ENCODE results near the gene FRG1. TPM values are rescaled to one million over a fixed set of nuclear protein-coding genes. Genes with fewer than 3 reads are reported as not detected.
"Not testable (repeated sequence)": the region's sequence is repeated elsewhere in the genome, so short reads cannot be mapped to it uniquely, and the experiment has no call there.

FRG1 gene
- total RNA-seq, 1 donor from 2014 or later = 32.7 TPM

DNA sequence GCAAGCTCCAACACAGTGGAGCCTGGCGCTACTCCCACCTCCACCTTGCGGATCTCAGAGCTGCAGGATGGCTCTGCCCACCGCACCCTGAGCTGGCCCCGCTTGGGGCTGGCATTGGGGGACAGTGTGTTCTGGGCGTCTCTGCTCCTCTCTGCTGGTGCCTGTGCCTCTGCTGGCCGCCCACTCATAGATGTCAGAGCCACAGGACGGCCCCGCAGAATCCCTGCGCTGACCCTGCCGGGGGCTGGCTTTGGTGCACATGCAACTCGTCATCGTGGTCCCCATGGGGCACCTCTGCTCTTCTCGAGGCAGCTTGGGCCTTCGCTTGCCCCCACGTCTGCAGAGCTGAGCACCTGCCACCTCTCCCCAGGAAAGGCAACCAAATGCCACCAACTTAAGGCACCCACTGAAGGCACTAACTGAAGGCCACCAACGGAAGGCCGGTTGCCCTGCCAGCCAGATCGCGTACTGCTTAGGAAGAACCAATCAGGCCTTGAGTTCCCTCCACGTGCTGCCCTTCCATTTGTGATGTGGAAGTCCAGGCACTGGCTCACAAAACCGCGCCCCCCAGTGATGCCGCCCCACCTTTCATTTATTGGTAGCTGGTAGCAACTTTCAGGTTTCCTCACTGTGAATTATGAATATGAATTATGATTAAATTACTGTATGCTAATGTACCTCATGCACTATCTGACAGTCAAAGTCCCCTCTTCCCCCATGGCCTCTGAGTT lies 23.3 kb upstream of the FRG1 start:
- Histone ChIP-seq H3K36me3 (peaks cover 23% of the 10 kb centered on the region), H3K27me3 (ENCODE audit: low read depth) (no peaks in the 10 kb centered on the region), H3K4me3 (no peak overlapping the region), H3K9me3 (replicated peaks) (peaks cover 38% of the 10 kb centered on the region), H3K4me1 (no peaks in the 10 kb centered on the region), H3K27ac (replicated peaks) (no peak overlapping the region)
- intact Hi-C loops (cut with micrococcal nuclease) = no loop called here
- DNase-seq = no peak
- TF ChIP-seq, protein P1, sequence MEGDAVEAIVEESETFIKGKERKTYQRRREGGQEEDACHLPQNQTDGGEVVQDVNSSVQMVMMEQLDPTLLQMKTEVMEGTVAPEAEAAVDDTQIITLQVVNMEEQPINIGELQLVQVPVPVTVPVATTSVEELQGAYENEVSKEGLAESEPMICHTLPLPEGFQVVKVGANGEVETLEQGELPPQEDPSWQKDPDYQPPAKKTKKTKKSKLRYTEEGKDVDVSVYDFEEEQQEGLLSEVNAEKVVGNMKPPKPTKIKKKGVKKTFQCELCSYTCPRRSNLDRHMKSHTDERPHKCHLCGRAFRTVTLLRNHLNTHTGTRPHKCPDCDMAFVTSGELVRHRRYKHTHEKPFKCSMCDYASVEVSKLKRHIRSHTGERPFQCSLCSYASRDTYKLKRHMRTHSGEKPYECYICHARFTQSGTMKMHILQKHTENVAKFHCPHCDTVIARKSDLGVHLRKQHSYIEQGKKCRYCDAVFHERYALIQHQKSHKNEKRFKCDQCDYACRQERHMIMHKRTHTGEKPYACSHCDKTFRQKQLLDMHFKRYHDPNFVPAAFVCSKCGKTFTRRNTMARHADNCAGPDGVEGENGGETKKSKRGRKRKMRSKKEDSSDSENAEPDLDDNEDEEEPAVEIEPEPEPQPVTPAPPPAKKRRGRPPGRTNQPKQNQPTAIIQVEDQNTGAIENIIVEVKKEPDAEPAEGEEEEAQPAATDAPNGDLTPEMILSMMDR (IDR thresholded peaks at IDR 0.05; ENCODE audit: borderline replicate concordance) = no peak

DNA sequence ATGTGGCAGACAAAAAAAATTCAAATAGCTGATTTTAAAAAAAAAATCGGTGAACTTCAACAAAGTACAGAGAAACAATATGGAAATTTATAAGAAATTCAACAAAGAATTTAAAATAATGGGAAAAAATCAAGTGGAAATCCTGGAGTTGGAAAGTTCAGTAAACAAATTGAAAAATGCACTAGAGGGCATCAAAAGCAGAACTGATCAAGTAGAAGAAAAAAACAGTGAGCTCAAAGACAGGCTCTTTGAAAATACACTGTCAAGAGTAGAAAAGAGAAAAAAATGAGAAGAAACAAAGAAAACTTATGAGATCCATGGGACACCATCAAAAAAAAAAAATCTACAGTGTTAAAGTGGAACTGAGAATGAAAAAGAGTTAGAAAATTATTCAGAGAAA lies 19.6 kb upstream of the FRG1 start:
- H3K27me3 ChIP-seq (ENCODE audit: low read depth) = no peaks in the 10 kb centered on the region
- no peak for DNase-seq
- peaks cover 50% of the 10 kb centered on the region for H3K9me3 ChIP-seq (replicated peaks)
- peaks cover 23% of the 10 kb centered on the region for H3K36me3 ChIP-seq
- TF ChIP-seq, protein P1 (IDR thresholded peaks at IDR 0.05; ENCODE audit: borderline replicate concordance) = no peak
- intact Hi-C loops (cut with micrococcal nuclease) = no loop called here
- H3K4me3 ChIP-seq = no peak overlapping the region
- H3K4me1 ChIP-seq = no peaks in the 10 kb centered on the region
- H3K27ac ChIP-seq (replicated peaks) = no peak overlapping the region

DNA sequence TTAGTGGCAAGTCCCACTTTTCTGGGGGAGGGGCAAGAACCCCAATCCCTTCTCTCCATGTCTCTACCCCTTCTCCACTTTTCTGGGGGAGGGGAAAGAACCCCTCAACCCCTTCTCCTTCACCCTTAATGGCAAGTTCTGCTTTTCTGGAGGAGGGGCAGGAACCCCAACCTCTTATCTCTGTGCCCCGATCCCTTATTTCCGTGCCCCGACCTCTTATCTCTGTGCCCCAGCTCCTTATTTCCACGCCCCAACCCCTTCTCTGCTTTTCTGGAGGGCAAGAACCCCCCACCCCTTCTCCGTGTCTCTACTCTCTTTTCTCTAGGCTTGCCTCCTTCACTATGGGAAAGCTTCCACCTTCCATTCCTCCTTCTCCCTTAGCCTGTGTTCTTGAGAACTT lies 13.9 kb upstream of the FRG1 start:
- DNase-seq; H3K27me3 ChIP-seq (ENCODE audit: low read depth); H3K4me3 ChIP-seq; intact Hi-C loops (cut with micrococcal nuclease); H3K27ac ChIP-seq (replicated peaks); H3K36me3 ChIP-seq; H3K4me1 ChIP-seq: not testable (repeated sequence)
- H3K9me3 ChIP-seq (replicated peaks) = peaks cover 22% of the 10 kb centered on the region

- no peaks in the 10 kb centered on the region for H3K9me3 ChIP-seq (replicated peaks)
Measured at GRCh38 chr4:189941005-189941450, 356 bp downstream of the FRG1 start.

DNA sequence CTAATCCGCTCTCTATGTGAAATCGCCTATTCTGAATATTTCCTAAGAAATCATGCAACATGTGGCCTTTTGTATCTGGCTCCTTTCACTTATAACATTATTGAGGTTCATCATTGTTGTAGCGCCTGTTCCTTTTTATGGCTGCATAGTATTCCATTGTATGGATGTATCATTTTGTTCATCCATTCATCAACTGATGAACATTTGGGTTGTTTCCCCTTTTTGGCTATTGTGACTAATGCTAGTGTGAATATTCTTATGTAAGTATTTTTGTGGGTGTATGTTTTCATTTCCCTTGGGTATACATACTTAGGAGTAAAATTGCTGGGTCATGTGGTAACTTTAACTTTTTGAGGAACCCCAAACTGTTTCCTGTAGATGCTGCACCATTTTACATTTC lies 1.7 kb downstream of the FRG1 start:
- Histone ChIP-seq H3K4me1 (peaks cover 58% of the 10 kb centered on the region), H3K4me3 (peak overlapping the region; percentile 97)
- H3K27ac ChIP-seq (replicated peaks); H3K36me3 ChIP-seq; DNase-seq; H3K27me3 ChIP-seq (ENCODE audit: low read depth); H3K9me3 ChIP-seq (replicated peaks); intact Hi-C loops (cut with micrococcal nuclease): not testable (repeated sequence)

More at GRCh38 chr4:189941005-189941450, 356 bp downstream of the FRG1 start:
- Histone ChIP-seq H3K4me3 (peak overlapping the region; percentile 97), H3K27ac (replicated peaks) (peak overlapping the region; percentile 93), H3K36me3 (peaks cover 3% of the 10 kb centered on the region), H3K27me3 (ENCODE audit: low read depth) (no peaks in the 10 kb centered on the region), H3K4me1 (peaks cover 58% of the 10 kb centered on the region)
- no peak for DNase-seq
- intact Hi-C loops (cut with micrococcal nuclease) = no loop called here
- TF ChIP-seq, protein P1 (IDR thresholded peaks at IDR 0.05; ENCODE audit: borderline replicate concordance) = no peak

- H3K27me3 ChIP-seq (ENCODE audit: low read depth); DNase-seq; H3K4me3 ChIP-seq; H3K27ac ChIP-seq (replicated peaks); H3K36me3 ChIP-seq; H3K9me3 ChIP-seq (replicated peaks); intact Hi-C loops (cut with micrococcal nuclease): not testable (repeated sequence)
- H3K4me1 ChIP-seq = peaks cover 64% of the 10 kb centered on the region
Measured at GRCh38 chr4:189944077-189944476, 3.4 kb downstream of the FRG1 start.

- H3K4me1 ChIP-seq = peaks cover 45% of the 10 kb centered on the region
- intact Hi-C loops (cut with micrococcal nuclease); H3K27ac ChIP-seq (replicated peaks); H3K36me3 ChIP-seq; H3K4me3 ChIP-seq; H3K9me3 ChIP-seq (replicated peaks); DNase-seq; H3K27me3 ChIP-seq (ENCODE audit: low read depth): not testable (repeated sequence)
Measured at GRCh38 chr4:189946906-189947305, 6.2 kb downstream of the FRG1 start.

DNA sequence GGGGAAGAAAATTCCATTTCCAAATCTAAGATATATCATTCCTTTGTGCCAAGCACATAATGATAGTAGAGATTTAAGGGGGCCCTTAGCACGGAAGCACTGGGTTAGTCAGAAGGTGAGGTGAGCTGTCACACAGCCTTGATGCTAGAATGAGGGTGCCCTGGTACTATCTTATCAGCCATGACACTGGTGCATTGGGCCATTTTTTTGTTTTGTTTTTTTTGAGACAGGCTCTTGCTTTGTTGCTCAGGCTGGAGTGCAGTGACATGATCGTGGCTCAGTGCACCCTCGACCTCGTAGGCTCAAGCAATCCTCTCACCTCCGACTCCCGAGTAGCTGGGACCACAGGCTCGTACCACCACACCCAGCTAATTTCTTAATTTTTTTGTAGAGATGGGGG lies 7.8 kb downstream of the FRG1 start:
- H3K27ac ChIP-seq (replicated peaks); intact Hi-C loops (cut with micrococcal nuclease); H3K4me3 ChIP-seq; DNase-seq; H3K27me3 ChIP-seq (ENCODE audit: low read depth); H3K9me3 ChIP-seq (replicated peaks): not testable (repeated sequence)
- peaks cover 29% of the 10 kb centered on the region for H3K4me1 ChIP-seq
- H3K36me3 ChIP-seq = peaks cover 12% of the 10 kb centered on the region

GRCh38 chr4:189969291-189969690 lies 28.6 kb downstream of the FRG1 start:
- DNase-seq; intact Hi-C loops (cut with micrococcal nuclease); H3K36me3 ChIP-seq; H3K27ac ChIP-seq (replicated peaks); H3K4me1 ChIP-seq; H3K4me3 ChIP-seq: not testable (repeated sequence)
- Histone ChIP-seq H3K9me3 (replicated peaks) (peaks cover 38% of the 10 kb centered on the region), H3K27me3 (ENCODE audit: low read depth) (peaks cover 32% of the 10 kb centered on the region)
